ENCODE data around the gene DNAJC5.
A peak's percentile ranks its signal among the peaks of the same experiment; 100 is the strongest.
"Not testable (repeated sequence)": the region's sequence is repeated elsewhere in the genome, so short reads cannot be mapped to it uniquely, and the experiment has no call there.

The DNAJC5 gene

GRCh38 chr20:63923651-63924050 is 28.7 kb downstream of the DNAJC5 start:
- H3K4me3 Mint-ChIP-seq, result no peak overlapping the region
- H3K4me1 Mint-ChIP-seq, result peaks cover 14% of the 10 kb centered on the region
- H3K27me3 Mint-ChIP-seq (ENCODE audit: low read depth, poor library complexity), result no peaks in the 10 kb centered on the region
- H3K27ac Mint-ChIP-seq, result no peak overlapping the region
- DNase-seq, result no peak
- peaks cover 37% of the 10 kb centered on the region for H3K36me3 Mint-ChIP-seq (ENCODE audit: low read depth)
- TF ChIP-seq CTCF (IDR thresholded peaks at IDR 0.05), result no peak
- no peaks in the 10 kb centered on the region for H3K9me3 Mint-ChIP-seq

DNA sequence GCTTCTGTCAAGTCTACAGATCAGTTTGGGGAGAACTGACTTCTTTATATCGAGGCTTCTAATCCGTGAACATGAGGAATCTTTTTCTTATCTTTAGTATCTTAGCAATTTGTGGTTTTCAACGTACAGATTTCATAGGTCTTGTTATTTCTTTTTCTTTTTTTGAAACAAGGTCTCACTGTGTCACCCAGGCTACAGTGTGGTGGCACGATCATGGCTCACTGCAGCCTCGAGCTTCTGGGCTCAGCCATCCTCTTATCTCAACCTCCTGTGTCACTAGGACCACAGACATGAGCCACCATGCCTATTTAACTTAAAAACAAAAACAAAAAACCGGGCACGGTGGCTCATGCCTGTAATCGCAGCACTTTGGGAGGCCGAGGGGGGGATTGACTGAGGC is 29.3 kb downstream of the DNAJC5 start:
- TF ChIP-seq CTCF (IDR thresholded peaks at IDR 0.05), result no peak
- H3K27ac Mint-ChIP-seq, result no peak overlapping the region
- H3K4me3 Mint-ChIP-seq, result no peak overlapping the region
- DNase-seq, result no peak
- H3K36me3 Mint-ChIP-seq (ENCODE audit: low read depth), result peaks cover 37% of the 10 kb centered on the region
- H3K27me3 Mint-ChIP-seq (ENCODE audit: low read depth, poor library complexity), result no peaks in the 10 kb centered on the region
- no peaks in the 10 kb centered on the region for H3K9me3 Mint-ChIP-seq
- H3K4me1 Mint-ChIP-seq, result peaks cover 14% of the 10 kb centered on the region

DNA sequence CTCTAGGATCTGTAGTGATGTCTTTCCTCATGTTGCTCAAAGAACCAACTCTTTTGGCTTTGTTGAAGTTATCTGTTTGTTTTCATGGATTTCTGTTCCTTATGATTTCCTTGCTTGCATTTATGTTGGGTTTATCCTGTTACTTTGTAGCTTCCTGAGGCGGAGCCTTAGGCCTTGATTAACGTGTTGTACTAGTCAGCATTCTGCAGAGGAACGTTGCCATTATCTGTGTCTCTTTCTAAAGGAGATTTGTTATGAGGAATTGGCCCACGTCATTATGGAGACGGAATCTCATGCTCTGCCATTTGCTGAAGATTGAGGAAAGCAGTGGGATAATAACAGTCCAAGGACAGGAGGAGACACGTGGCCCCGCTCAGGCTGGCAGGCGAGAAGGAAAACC is 31.4 kb downstream of the DNAJC5 start:
- H3K27ac Mint-ChIP-seq, result no peak overlapping the region
- peaks cover 50% of the 10 kb centered on the region for H3K36me3 Mint-ChIP-seq (ENCODE audit: low read depth)
- no peaks in the 10 kb centered on the region for H3K9me3 Mint-ChIP-seq
- DNase-seq, result no peak
- H3K4me3 Mint-ChIP-seq, result no peak overlapping the region
- H3K27me3 Mint-ChIP-seq (ENCODE audit: low read depth, poor library complexity), result no peaks in the 10 kb centered on the region
- peaks cover 14% of the 10 kb centered on the region for H3K4me1 Mint-ChIP-seq
- TF ChIP-seq CTCF (IDR thresholded peaks at IDR 0.05), result no peak

- no peaks in the 10 kb centered on the region for H3K27me3 Mint-ChIP-seq (ENCODE audit: low read depth, poor library complexity)
- TF ChIP-seq CTCF (IDR thresholded peaks at IDR 0.05), result no peak
- H3K4me1 Mint-ChIP-seq, result peaks cover 11% of the 10 kb centered on the region
- H3K9me3 Mint-ChIP-seq, result no peaks in the 10 kb centered on the region
- no peak for DNase-seq
- H3K4me3 Mint-ChIP-seq, result no peak overlapping the region
- H3K27ac Mint-ChIP-seq, result no peak overlapping the region
- peaks cover 62% of the 10 kb centered on the region for H3K36me3 Mint-ChIP-seq (ENCODE audit: low read depth)
Measured at GRCh38 chr20:63929071-63929470, 34.1 kb downstream of the DNAJC5 start.

- H3K9me3 Mint-ChIP-seq; H3K4me3 Mint-ChIP-seq; DNase-seq; H3K27me3 Mint-ChIP-seq (ENCODE audit: low read depth, poor library complexity): not testable (repeated sequence)
- peaks cover 64% of the 10 kb centered on the region for H3K36me3 Mint-ChIP-seq (ENCODE audit: low read depth)
- H3K27ac Mint-ChIP-seq, result peak overlapping the region; percentile 69
- H3K4me1 Mint-ChIP-seq, result peaks cover 15% of the 10 kb centered on the region
Measured at GRCh38 chr20:63929473-63929883, 34.6 kb downstream of the DNAJC5 start.

GRCh38 chr20:63930971-63931553 is 36.1 kb downstream of the DNAJC5 start:
- Mint-ChIP-seq H3K27ac (no peak overlapping the region), H3K27me3 (ENCODE audit: low read depth, poor library complexity) (no peaks in the 10 kb centered on the region), H3K4me3 (no peak overlapping the region), H3K4me1 (peaks cover 20% of the 10 kb centered on the region), H3K36me3 (ENCODE audit: low read depth) (peaks cover 70% of the 10 kb centered on the region), H3K9me3 (no peaks in the 10 kb centered on the region)
- no peak for DNase-seq
- no peak for TF ChIP-seq CTCF (IDR thresholded peaks at IDR 0.05)
